Endothelial cell of umbilical vein (primary cell): ENCODE measurements around the gene PUS1. TPM values are rescaled to one million over a fixed set of nuclear protein-coding genes. Genes with fewer than 3 reads are reported as not detected.

Source experiments
- BruUV-seq: library from RNA; stranded (reverse); fragments of 400-500 nt; replicated peaks from 2 replicates; lab custom pipeline; 2021; lab: Mats Ljungman, UMichigan
- CTCF ChIA-PET: fragments of 300-600, 350-600 bp; sonication (Branson Sonifier 250); formaldehyde crosslinking; loops from one replicate; lab custom pipeline; 2021; ENCODE audit warnings: antibody characterized with exemption, inconsistent platforms; lab: Charles Lee
- POLR2A ChIA-PET: fragments of 300-600, 350-600 bp; sonication (Branson Sonifier 250); formaldehyde crosslinking; loops from one replicate; lab custom pipeline; 2021; ENCODE audit warnings: antibody characterized with exemption, inconsistent platforms; lab: Charles Lee
- DNase-seq: peaks from one replicate; pipeline ENCODE4 v3.0.0-alpha.2; 2011; ENCODE audit warnings: low read depth, low spot score
- FAIRE-seq: peaks from 2 replicates; lab custom pipeline; 2011; peaks lifted over from hg19 to GRCh38; lab: Jason Lieb, UNC
- H2AFZ ChIP-seq: 2 replicates; pipeline ENCODE4 v1.6.0; 2012; ENCODE audit warnings: low read depth, low read length, control low read depth, inconsistent platforms
- H3K27ac ChIP-seq: 2 replicates; pipeline ENCODE4 v1.5.1; 2011; ENCODE audit warnings: low read depth, mild to moderate bottlenecking, control low read depth, low read length, moderate library complexity; ENCODE audit not compliant: insufficient read depth
- H3K27me3 ChIP-seq, 2 experiments: 2 replicates each; pipeline versions ENCODE4 v1.6.0 to v1.6.1; 2011; ENCODE audit warnings: low read length in 2 of 2, mixed read lengths in 1 of 2; ENCODE audit not compliant: control insufficient read depth in 2 of 2, insufficient read depth in 2 of 2
- H3K36me3 ChIP-seq, 2 experiments: 2 replicates in 1 of 2; 3 replicates in 1 of 2; pipeline ENCODE4 v1.5.1; 2011; ENCODE audit warnings: low read length in 2 of 2, mild to moderate bottlenecking in 1 of 2, moderate library complexity in 1 of 2; ENCODE audit not compliant: control insufficient read depth in 2 of 2, insufficient read depth in 2 of 2; ENCODE audit errors: extremely low read depth in 1 of 2
- H3K4me1 ChIP-seq: 3 replicates; pipeline ENCODE4 v1.5.1; 2011; ENCODE audit warnings: mild to moderate bottlenecking, low read length; ENCODE audit not compliant: control insufficient read depth, insufficient read depth; ENCODE audit errors: extremely low read depth
- H3K4me2 ChIP-seq: 2 replicates; pipeline ENCODE4 v1.6.1; 2011; ENCODE audit warnings: low read length, control low read depth, mixed read lengths; ENCODE audit not compliant: insufficient read depth
- H3K4me3 ChIP-seq, 3 experiments: fragments of 200-600 bp in 1 of 3; sonication (generic), shearing (Covaris generic) in 1 of 3; replicated peaks in 1 of 3; 2 replicates each; pipeline ENCODE4 v1.5.1; 2011 to 2016; ENCODE audit warnings: control low read depth in 3 of 3, low read length in 3 of 3, mild to moderate bottlenecking in 2 of 3, inconsistent platforms in 1 of 3, low read depth in 1 of 3, moderate library complexity in 1 of 3; ENCODE audit not compliant: insufficient read depth in 1 of 3
- H3K79me2 ChIP-seq: 2 replicates; pipeline ENCODE4 v1.6.0; 2012; ENCODE audit warnings: low read length, inconsistent platforms; ENCODE audit not compliant: control insufficient read depth, insufficient read depth
- H3K9ac ChIP-seq: replicated peaks from 2 replicates; pipeline ENCODE3; 2011; ENCODE audit warnings: low read length, control low read depth; ENCODE audit not compliant: insufficient read depth; ENCODE audit errors: extremely low read depth
- H3K9me1 ChIP-seq: replicated peaks from 3 replicates; pipeline ENCODE4 v1.6.0; 2011; ENCODE audit warnings: mild to moderate bottlenecking, low read length; ENCODE audit not compliant: control insufficient read depth, insufficient read depth; ENCODE audit errors: extremely low read depth
- H3K9me3 ChIP-seq: replicated peaks from 2 replicates; pipeline ENCODE4 v1.5.1; 2012; ENCODE audit warnings: low read length, inconsistent platforms; ENCODE audit not compliant: control insufficient read depth, insufficient read depth
- H4K20me1 ChIP-seq: replicated peaks from 2 replicates; pipeline ENCODE3; 2011; ENCODE audit warnings: mild to moderate bottlenecking, low read length; ENCODE audit not compliant: control insufficient read depth, insufficient read depth; ENCODE audit errors: extremely low read depth
- EZH2 ChIP-seq: IDR thresholded peaks from 2 replicates; pipeline ENCODE4 v1.6.1; 2012; ENCODE audit warnings: borderline replicate concordance, low read depth, mild to moderate bottlenecking, moderate library complexity, low read length, inconsistent platforms; ENCODE audit not compliant: severe bottlenecking
- FOS ChIP-seq: IDR thresholded peaks from 2 replicates; pipeline ENCODE4 v1.6.1; 2011; ENCODE audit warnings: mild to moderate bottlenecking, low read length, moderate library complexity, borderline replicate concordance; ENCODE audit not compliant: insufficient read depth
- GATA2 ChIP-seq: IDR thresholded peaks from 2 replicates; pipeline ENCODE4 v1.7.0; 2011; ENCODE audit warnings: low read depth, mild to moderate bottlenecking, moderate library complexity, mixed read lengths, low read length; ENCODE audit not compliant: insufficient read length, insufficient read depth
- JUN ChIP-seq: IDR thresholded peaks from 2 replicates; pipeline ENCODE4 v1.6.1; 2011; ENCODE audit warnings: borderline replicate concordance, low read depth; ENCODE audit not compliant: insufficient read length, insufficient read depth
- MYC ChIP-seq: IDR thresholded peaks from one replicate; pipeline ENCODE4 v1.6.1; 2011; ENCODE audit warnings: mild to moderate bottlenecking, low read depth, low read length
- POLR2A ChIP-seq: IDR thresholded peaks from 2 replicates; pipeline ENCODE4 v1.6.1; 2012; ENCODE audit warnings: low read depth, mild to moderate bottlenecking, control low read depth, low read length
- POLR2AphosphoS5 ChIP-seq: IDR thresholded peaks from 2 replicates; pipeline ENCODE4 v1.6.1; 2012; ENCODE audit warnings: low read depth, mild to moderate bottlenecking, control low read depth, low read length, moderate library complexity; ENCODE audit not compliant: insufficient read depth
- dilution Hi-C: fragments of 300-500 bp; cut with MboI; formaldehyde crosslinking; loops from one replicate; pipeline ENCODE4 v1.15.0; 2019; ENCODE audit warnings: low sequenced_read_pairs; ENCODE audit not compliant: extremely low pct_ligation_motif_present
- intact Hi-C: fragments of 100-400 bp; cut with micrococcal nuclease; formaldehyde crosslinking; loops from one replicate; pipeline ENCODE4 v1.10.0; 2022
- polyA plus RNA-seq, 4 experiments: library from polyadenylated mRNA; depleted of rRNA in 3 of 4; stranded (reverse) in 3 of 4; unstranded in 1 of 4; fragments of >200 nt; gene quantifications; 2 replicates each; pipeline versions ENCODE4 v1.2.1 to v1.2.3, GENCODE V29; 2011 to 2012; ENCODE audit warnings: missing spikeins in 1 of 4
- total RNA-seq: library from RNA; stranded (reverse); gene quantifications from 2 replicates; pipeline ENCODE4 v1.2.3, GENCODE V29; 2021
- TF ChIP-seq, protein P1 (sequence below), 2 donors: IDR thresholded peaks; 1 replicate in 1 of 2; 2 replicates in 1 of 2; pipeline ENCODE4 v1.5.1; 2011; ENCODE audit warnings: low read length in 2 of 2, mild to moderate bottlenecking in 2 of 2, moderate library complexity in 2 of 2, control low read depth in 1 of 2, inconsistent platforms in 1 of 2, low read depth in 1 of 2; ENCODE audit not compliant: insufficient read depth in 1 of 2; ENCODE audit errors: extremely low read depth in 1 of 2
- TF ChIP-seq, protein P2 (sequence below): IDR thresholded peaks from 2 replicates; pipeline ENCODE4 v1.6.1; 2011; ENCODE audit not compliant: insufficient read depth, insufficient read length

PUS1 gene
- total and polyA plus RNA-seq, 2 donors (not counting 3 experiments of a cell fraction or from before 2014, with no cell fraction given) = 33.9 to 52.2 TPM

GRCh38 chr12:131911028-131911650 lies 17.9 kb upstream of the PUS1 start:
- POLR2A ChIA-PET = no interaction called here
- TF ChIP-seq, protein P1, sequence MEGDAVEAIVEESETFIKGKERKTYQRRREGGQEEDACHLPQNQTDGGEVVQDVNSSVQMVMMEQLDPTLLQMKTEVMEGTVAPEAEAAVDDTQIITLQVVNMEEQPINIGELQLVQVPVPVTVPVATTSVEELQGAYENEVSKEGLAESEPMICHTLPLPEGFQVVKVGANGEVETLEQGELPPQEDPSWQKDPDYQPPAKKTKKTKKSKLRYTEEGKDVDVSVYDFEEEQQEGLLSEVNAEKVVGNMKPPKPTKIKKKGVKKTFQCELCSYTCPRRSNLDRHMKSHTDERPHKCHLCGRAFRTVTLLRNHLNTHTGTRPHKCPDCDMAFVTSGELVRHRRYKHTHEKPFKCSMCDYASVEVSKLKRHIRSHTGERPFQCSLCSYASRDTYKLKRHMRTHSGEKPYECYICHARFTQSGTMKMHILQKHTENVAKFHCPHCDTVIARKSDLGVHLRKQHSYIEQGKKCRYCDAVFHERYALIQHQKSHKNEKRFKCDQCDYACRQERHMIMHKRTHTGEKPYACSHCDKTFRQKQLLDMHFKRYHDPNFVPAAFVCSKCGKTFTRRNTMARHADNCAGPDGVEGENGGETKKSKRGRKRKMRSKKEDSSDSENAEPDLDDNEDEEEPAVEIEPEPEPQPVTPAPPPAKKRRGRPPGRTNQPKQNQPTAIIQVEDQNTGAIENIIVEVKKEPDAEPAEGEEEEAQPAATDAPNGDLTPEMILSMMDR (IDR thresholded peaks at IDR 0.05; ENCODE audit: extremely low read depth in 1 of 2, insufficient read depth in 1 of 2, low read depth in 1 of 2, low read length in 2 of 2) = no peak
- TF ChIP-seq MYC (no peak), FOS (no peak), JUN (no peak), GATA2 (no peak), POLR2A (no peak), EZH2 (no peak), POLR2AphosphoS5 (no peak)
- TF ChIP-seq, protein P2, sequence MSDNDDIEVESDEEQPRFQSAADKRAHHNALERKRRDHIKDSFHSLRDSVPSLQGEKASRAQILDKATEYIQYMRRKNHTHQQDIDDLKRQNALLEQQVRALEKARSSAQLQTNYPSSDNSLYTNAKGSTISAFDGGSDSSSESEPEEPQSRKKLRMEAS = no peak
- peaks cover 13 to 44% of the 10 kb centered on the region in 2 experiments for H3K36me3 ChIP-seq
- H3K9me3 ChIP-seq = no peaks in the 10 kb centered on the region
- peaks cover 12% of the 10 kb centered on the region for H3K4me1 ChIP-seq
- FAIRE-seq = no peak
- H3K9me1 ChIP-seq = no peaks in the 10 kb centered on the region
- no peaks in the 10 kb centered on the region for H4K20me1 ChIP-seq
- BruUV-seq = no TSS peak
- dilution Hi-C loops (no loop called here), intact Hi-C loops (no loop called here)
- H2AFZ ChIP-seq = no peak overlapping the region
- H3K27ac ChIP-seq = no peak overlapping the region
- H3K27me3 ChIP-seq = no peaks in the 10 kb centered on the region
- no peak for DNase-seq
- CTCF ChIA-PET = interaction anchor here (1.1 kb wide), 1 partner anchor 58 kb away, joined by 4 read pairs; no protein-coding TSS in a partner anchor
- no peak overlapping the region for H3K9ac ChIP-seq
- no peaks in the 10 kb centered on the region for H3K79me2 ChIP-seq
- H3K4me2 ChIP-seq = no peak overlapping the region
- H3K4me3 ChIP-seq = no peak overlapping the region
